Measurements from ENCODE around the gene HINT1.

GRCh38 chr5:131165119-131165727 lies at the start of gene HINT1:
- TF ChIP-seq POLR2A (IDR thresholded peaks at IDR 0.05) (peak; percentile 81 to 82), CTCF (IDR thresholded peaks at IDR 0.05) (no peak), EP300 (IDR thresholded peaks at IDR 0.05) (no peak)
